Keratinocyte (primary cell): ENCODE data around the gene VSNL1. TPM values are rescaled to one million over a fixed set of nuclear protein-coding genes. Genes with fewer than 3 reads are reported as not detected.

Source experiments
- DNase-seq: peaks from one replicate; pipeline ENCODE4 v3.0.0-alpha.2; 2011; ENCODE audit warnings: low read depth, missing footprints, low spot score
- FAIRE-seq: peaks from 2 replicates; lab custom pipeline; 2011; peaks lifted over from hg19 to GRCh38; lab: Jason Lieb, UNC
- H2AFZ ChIP-seq: 2 replicates; pipeline ENCODE4 v1.6.0; 2012; ENCODE audit warnings: low read length, control low read depth, inconsistent platforms; ENCODE audit not compliant: control insufficient read depth
- H3K27ac ChIP-seq: 2 replicates; pipeline ENCODE4 v1.5.1; 2011; ENCODE audit warnings: low read length; ENCODE audit not compliant: control insufficient read depth, insufficient read depth
- H3K27me3 ChIP-seq: 3 replicates; pipeline ENCODE4 v1.6.0; 2011; ENCODE audit warnings: low read length; ENCODE audit not compliant: control insufficient read depth, insufficient read depth; ENCODE audit errors: extremely low read depth
- H3K36me3 ChIP-seq, 2 experiments: 2 replicates in 1 of 2; 3 replicates in 1 of 2; pipeline ENCODE4 v1.5.1; 2011; ENCODE audit warnings: low read length in 2 of 2, mild to moderate bottlenecking in 1 of 2; ENCODE audit not compliant: control insufficient read depth in 2 of 2, insufficient read depth in 2 of 2; ENCODE audit errors: extremely low read depth in 1 of 2
- H3K4me1 ChIP-seq: 3 replicates; pipeline ENCODE4 v1.5.1; 2011; ENCODE audit warnings: low read length; ENCODE audit not compliant: control insufficient read depth, insufficient read depth; ENCODE audit errors: extremely low read depth
- H3K4me2 ChIP-seq: 3 replicates; pipeline ENCODE4 v1.6.0; 2011; ENCODE audit warnings: low read depth, low read length; ENCODE audit not compliant: control insufficient read depth, insufficient read depth; ENCODE audit errors: extremely low read depth
- H3K4me3 ChIP-seq, 3 experiments: fragments of 200-600 bp in 1 of 3; sonication (generic) in 1 of 3; 2 replicates in 2 of 3; 3 replicates in 1 of 3; pipeline ENCODE4 v1.5.1; 2011 to 2016; ENCODE audit warnings: low read length in 3 of 3, mild to moderate bottlenecking in 3 of 3, control low read depth in 2 of 3, inconsistent platforms in 1 of 3, low read depth in 1 of 3, mixed read lengths in 1 of 3, mixed run types in 1 of 3, moderate library complexity in 1 of 3; ENCODE audit not compliant: control insufficient read depth in 2 of 3, insufficient read depth in 2 of 3; ENCODE audit errors: extremely low read depth in 1 of 3
- H3K79me2 ChIP-seq: 2 replicates; pipeline ENCODE4 v1.6.0; 2012; ENCODE audit warnings: low read length; ENCODE audit not compliant: control insufficient read depth, insufficient read depth
- H3K9ac ChIP-seq: 3 replicates; pipeline ENCODE4 v1.6.0; 2011; ENCODE audit warnings: low read length; ENCODE audit not compliant: control insufficient read depth, insufficient read depth; ENCODE audit errors: extremely low read depth
- H3K9me1 ChIP-seq: 3 replicates; pipeline ENCODE4 v1.6.0; 2011; ENCODE audit warnings: low read length; ENCODE audit not compliant: control insufficient read depth, insufficient read depth; ENCODE audit errors: extremely low read depth
- H3K9me3 ChIP-seq: 2 replicates; pipeline ENCODE4 v1.5.1; 2012; ENCODE audit warnings: low read depth, low read length; ENCODE audit not compliant: control insufficient read depth
- H4K20me1 ChIP-seq: 3 replicates; pipeline ENCODE4 v1.6.0; 2011; ENCODE audit warnings: low read length; ENCODE audit not compliant: control insufficient read depth, insufficient read depth; ENCODE audit errors: extremely low read depth
- CTCF ChIP-seq, 3 experiments: IDR thresholded peaks in 1 of 3; conservative IDR thresholded peaks in 1 of 3; optimal IDR thresholded peaks in 1 of 3; 2 replicates in 2 of 3; 3 replicates in 1 of 3; pipeline versions ENCODE3 to v1.5.1; 2011; ENCODE audit warnings: low read length in 3 of 3, mild to moderate bottlenecking in 3 of 3, moderate library complexity in 2 of 3, control low read depth in 1 of 3, inconsistent platforms in 1 of 3; ENCODE audit not compliant: insufficient read depth in 2 of 3; ENCODE audit errors: extremely low read depth in 1 of 3
- EZH2 ChIP-seq: IDR thresholded peaks from one replicate; pipeline ENCODE4 v1.6.1; 2012; ENCODE audit warnings: inconsistent platforms, mild to moderate bottlenecking, low read length, moderate library complexity
- dilution Hi-C: fragments of 300-500 bp; cut with MboI; formaldehyde crosslinking; loops from one replicate; pipeline ENCODE4 v1.7.0; 2020; ENCODE audit warnings: low sequenced_read_pairs; ENCODE audit not compliant: extremely low pct_ligation_motif_present
- polyA plus RNA-seq, 5 experiments: library from polyadenylated mRNA; depleted of rRNA in 3 of 5; stranded (reverse) in 3 of 5; stranded (forward) in 1 of 5; unstranded in 1 of 5; fragments of >200 nt; gene quantifications; 1 replicate in 1 of 5; 2 replicates in 3 of 5; 3 replicates in 1 of 5; pipeline versions ENCODE4 v1.2.1 to v1.2.3, GENCODE V29; 2011 to 2012; ENCODE audit warnings: missing spikeins in 2 of 5, low read depth in 1 of 5, low replicate concordance in 1 of 5

VSNL1 gene
- polyA plus RNA-seq, 1 donor (not counting 4 experiments of a cell fraction or from before 2014, with no cell fraction given): 32.1 TPM

GRCh38 chr2:17610521-17610920, 70.0 kb downstream of the VSNL1 start:
- Histone ChIP-seq H3K4me1 (peaks cover 5% of the 10 kb centered on the region), H3K4me2 (no peak overlapping the region), H3K27me3 (no peaks in the 10 kb centered on the region), H4K20me1 (no peaks in the 10 kb centered on the region), H3K9me1 (no peaks in the 10 kb centered on the region), H3K9me3 (no peaks in the 10 kb centered on the region), H3K4me3 (no peak overlapping the region), H2AFZ (no peak overlapping the region), H3K79me2 (no peaks in the 10 kb centered on the region), H3K36me3 (no peaks in the 10 kb centered on the region), H3K27ac (no peak overlapping the region), H3K9ac (no peak overlapping the region)
- dilution Hi-C loops: no loop called here
- no peak for DNase-seq
- no peak for FAIRE-seq
- no peak for TF ChIP-seq EZH2
- no peak for TF ChIP-seq CTCF (optimal IDR thresholded peaks at IDR 0.05 in 1 of 3, IDR thresholded peaks at IDR 0.05 in 1 of 3, conservative IDR thresholded peaks at IDR 0.05 in 1 of 3; ENCODE audit: extremely low read depth in 1 of 3, insufficient read depth in 2 of 3, low read length in 3 of 3)

- no peaks in the 10 kb centered on the region for H3K36me3 ChIP-seq
- H3K27me3 ChIP-seq: no peaks in the 10 kb centered on the region
- FAIRE-seq (no peak), DNase-seq (no peak)
- H4K20me1 ChIP-seq: no peaks in the 10 kb centered on the region
- H3K79me2 ChIP-seq: no peaks in the 10 kb centered on the region
- no peak overlapping the region for H2AFZ ChIP-seq
- H3K4me3 ChIP-seq: no peak overlapping the region
- H3K4me1 ChIP-seq: peaks cover 10% of the 10 kb centered on the region
- no peak overlapping the region for H3K4me2 ChIP-seq
- no peak overlapping the region for H3K27ac ChIP-seq
- no peak for TF ChIP-seq CTCF (optimal IDR thresholded peaks at IDR 0.05 in 1 of 3, IDR thresholded peaks at IDR 0.05 in 1 of 3, conservative IDR thresholded peaks at IDR 0.05 in 1 of 3; ENCODE audit: extremely low read depth in 1 of 3, insufficient read depth in 2 of 3, low read length in 3 of 3)
- TF ChIP-seq EZH2: no peak
- no peaks in the 10 kb centered on the region for H3K9me3 ChIP-seq
- H3K9ac ChIP-seq: no peak overlapping the region
- no peaks in the 10 kb centered on the region for H3K9me1 ChIP-seq
- dilution Hi-C loops: no loop called here
Measured at GRCh38 chr2:17611036-17611435, 70.5 kb downstream of the VSNL1 start.
